SIG-M5 (cell line): Measurements from ENCODE around the gene CNP.
"Not testable (repeated sequence)": the region's sequence is repeated elsewhere in the genome, so short reads cannot be mapped to it uniquely, and the experiment has no call there.

Experiments used
- DNase-seq: peaks from one replicate; lab custom pipeline; 2025; lab: John Stamatoyannopoulos, UW

Gene CNP

GRCh38 chr17:41966463-41967140, at the start of gene CNP:
Gene CNP (plus strand): TSS chr17:41966795. CDS start chr17:41966885, 90 bp downstream.
- peak; percentile 24 for DNase-seq

- DNase-seq, result no peak
Observed at GRCh38 chr17:41917192-41917591, 49.4 kb upstream of the CNP start.

GRCh38 chr17:41917679-41918313, 48.8 kb upstream of the CNP start:
- DNase-seq, result no peak

GRCh38 chr17:41918314-41919164, 48.1 kb upstream of the CNP start, which contains the start of gene ACLY:
Gene ACLY (minus strand): TSS chr17:41918951. CDS start chr17:41913873, 5,078 bp downstream.
- DNase-seq, result peak; percentile 78

- DNase-seq, result no peak
Observed at GRCh38 chr17:41919165-41919817, 47.3 kb upstream of the CNP start.

- no peak for DNase-seq
Observed at GRCh38 chr17:41919840-41920579, 46.6 kb upstream of the CNP start.

GRCh38 chr17:41920580-41920955, 46.0 kb upstream of the CNP start:
- no peak for DNase-seq

GRCh38 chr17:41925991-41926590, 40.5 kb upstream of the CNP start:
- DNase-seq, result no peak

- DNase-seq, result no peak
Observed at GRCh38 chr17:41928693-41929251, 37.8 kb upstream of the CNP start.

- peak; percentile 98 for DNase-seq
Observed at GRCh38 chr17:41930009-41930832, 36.4 kb upstream of the CNP start, which contains the start of gene ODAD4. Gene ODAD4 (plus strand): TSS chr17:41930617. CDS start chr17:41930724, 107 bp downstream.

GRCh38 chr17:41930833-41931156, 35.8 kb upstream of the CNP start:
- not testable (repeated sequence) for DNase-seq

GRCh38 chr17:41931715-41932114, 34.9 kb upstream of the CNP start:
- not testable (repeated sequence) for DNase-seq

GRCh38 chr17:41932816-41933389, 33.7 kb upstream of the CNP start:
- DNase-seq, result peak; percentile 15

GRCh38 chr17:41935641-41936040, 31.0 kb upstream of the CNP start:
- DNase-seq, result no peak

- DNase-seq, result no peak
Observed at GRCh38 chr17:41937970-41938954, 28.3 kb upstream of the CNP start.

GRCh38 chr17:41939044-41939692, 27.4 kb upstream of the CNP start:
- DNase-seq, result no peak

GRCh38 chr17:41939693-41940090, 26.9 kb upstream of the CNP start:
- no peak for DNase-seq

GRCh38 chr17:41941168-41941567, 25.4 kb upstream of the CNP start:
- DNase-seq, result no peak
